PC-9 (cell line): ENCODE measurements around the gene IBA57. TPM values are rescaled to one million over a fixed set of nuclear protein-coding genes. Genes with fewer than 3 reads are reported as not detected.

Experiments
- BruUV-seq: library from RNA; stranded (reverse); fragments of 400-500 nt; replicated peaks from 2 replicates; lab custom pipeline; 2021; lab: Mats Ljungman, UMichigan
- CTCF ChIA-PET: fragments of 300-600 bp; sonication (Branson Sonifier 250); formaldehyde crosslinking; loops from one replicate; lab custom pipeline; 2022; ENCODE audit warnings: antibody characterized with exemption; lab: Charles Lee
- POLR2A ChIA-PET: fragments of 300-600 bp; sonication (Branson Sonifier 250); formaldehyde crosslinking; loops from one replicate; lab custom pipeline; 2022; ENCODE audit warnings: antibody characterized with exemption; ENCODE audit not compliant: unreplicated experiment; lab: Charles Lee
- DNase-seq, 2 experiments: peaks; one replicate each; pipeline versions ENCODE4 v3.0.0 to v3.0.0-alpha.2; 2015 to 2022; ENCODE audit warnings: mixed read lengths in 1 of 2
- H2AFZ ChIP-seq: fragments of 200-600 bp; sonication (generic); 2 replicates; pipeline ENCODE4 v1.8.1; 2017; ENCODE audit warnings: antibody characterized with exemption
- H3F3A ChIP-seq: fragments of 200-600 bp; sonication (generic); 2 replicates; pipeline ENCODE4 v1.8.1; 2017; ENCODE audit warnings: antibody characterized with exemption, mild to moderate bottlenecking, low read depth; ENCODE audit not compliant: insufficient read depth
- H3K27ac ChIP-seq: fragments of 200-600 bp; sonication (generic); 2 replicates; pipeline ENCODE4 v1.6.1; 2016; ENCODE audit warnings: mixed run types
- H3K27me3 ChIP-seq: fragments of 200-600 bp; sonication (generic); 2 replicates; pipeline ENCODE4 v1.6.1; 2016; ENCODE audit warnings: low read depth, mixed run types; ENCODE audit not compliant: insufficient read depth
- H3K36me3 ChIP-seq: fragments of 200-600 bp; sonication (generic); 2 replicates; pipeline ENCODE4 v1.6.1; 2016; ENCODE audit warnings: low read depth, mixed run types
- H3K4me1 ChIP-seq: fragments of 200-600 bp; sonication (generic); replicated peaks from 2 replicates; pipeline ENCODE4 v1.6.1; 2016; ENCODE audit warnings: mixed run types; ENCODE audit not compliant: insufficient read depth
- H3K4me2 ChIP-seq: fragments of 200-600 bp; sonication (generic); 2 replicates; pipeline ENCODE4 v1.6.1; 2017; ENCODE audit warnings: mixed run types
- H3K4me3 ChIP-seq: fragments of 200-600 bp; sonication (generic); 2 replicates; pipeline ENCODE4 v1.6.1; 2016; ENCODE audit warnings: mixed run types
- H3K79me2 ChIP-seq: fragments of 200-600 bp; sonication (generic); 2 replicates; pipeline ENCODE4 v1.6.1; 2017; ENCODE audit warnings: low read depth, mixed run types
- H3K9me2 ChIP-seq: fragments of 200-600 bp; sonication (generic); 2 replicates; pipeline ENCODE4 v1.8.1; 2017; ENCODE audit warnings: mild to moderate bottlenecking; ENCODE audit not compliant: insufficient read depth
- H3K9me3 ChIP-seq: fragments of 200-600 bp; sonication (generic); 2 replicates; pipeline ENCODE4 v1.8.1; 2016; ENCODE audit warnings: low read depth; ENCODE audit not compliant: insufficient read depth
- H4K20me1 ChIP-seq: fragments of 200-600 bp; sonication (generic); 2 replicates; pipeline ENCODE4 v1.8.1; 2017; ENCODE audit not compliant: insufficient read depth
- EZH2 ChIP-seq: fragments of 200-600 bp; sonication (generic); IDR thresholded peaks from 2 replicates; pipeline ENCODE4 v1.8.0; 2017; ENCODE audit warnings: antibody characterized with exemption, low read depth
- intact Hi-C: fragments of 100-400 bp; cut with micrococcal nuclease; formaldehyde crosslinking; loops from one replicate; pipeline ENCODE4 v1.10.0; 2022; ENCODE audit not compliant: unreplicated experiment
- total RNA-seq: library from RNA; stranded (reverse); gene quantifications from 2 replicates; pipeline ENCODE4 v1.2.3, GENCODE V29; 2021
- TF ChIP-seq, protein P1 (sequence below): fragments of 200-600 bp; sonication (generic); conservative IDR thresholded peaks from 2 replicates; pipeline ENCODE4 v1.6.1; 2017; ENCODE audit warnings: mixed run types, antibody characterized with exemption, mild to moderate bottlenecking, moderate library complexity

The IBA57 gene
- total RNA-seq, 1 experiment from 2014 or later, result 7.8 TPM

DNA sequence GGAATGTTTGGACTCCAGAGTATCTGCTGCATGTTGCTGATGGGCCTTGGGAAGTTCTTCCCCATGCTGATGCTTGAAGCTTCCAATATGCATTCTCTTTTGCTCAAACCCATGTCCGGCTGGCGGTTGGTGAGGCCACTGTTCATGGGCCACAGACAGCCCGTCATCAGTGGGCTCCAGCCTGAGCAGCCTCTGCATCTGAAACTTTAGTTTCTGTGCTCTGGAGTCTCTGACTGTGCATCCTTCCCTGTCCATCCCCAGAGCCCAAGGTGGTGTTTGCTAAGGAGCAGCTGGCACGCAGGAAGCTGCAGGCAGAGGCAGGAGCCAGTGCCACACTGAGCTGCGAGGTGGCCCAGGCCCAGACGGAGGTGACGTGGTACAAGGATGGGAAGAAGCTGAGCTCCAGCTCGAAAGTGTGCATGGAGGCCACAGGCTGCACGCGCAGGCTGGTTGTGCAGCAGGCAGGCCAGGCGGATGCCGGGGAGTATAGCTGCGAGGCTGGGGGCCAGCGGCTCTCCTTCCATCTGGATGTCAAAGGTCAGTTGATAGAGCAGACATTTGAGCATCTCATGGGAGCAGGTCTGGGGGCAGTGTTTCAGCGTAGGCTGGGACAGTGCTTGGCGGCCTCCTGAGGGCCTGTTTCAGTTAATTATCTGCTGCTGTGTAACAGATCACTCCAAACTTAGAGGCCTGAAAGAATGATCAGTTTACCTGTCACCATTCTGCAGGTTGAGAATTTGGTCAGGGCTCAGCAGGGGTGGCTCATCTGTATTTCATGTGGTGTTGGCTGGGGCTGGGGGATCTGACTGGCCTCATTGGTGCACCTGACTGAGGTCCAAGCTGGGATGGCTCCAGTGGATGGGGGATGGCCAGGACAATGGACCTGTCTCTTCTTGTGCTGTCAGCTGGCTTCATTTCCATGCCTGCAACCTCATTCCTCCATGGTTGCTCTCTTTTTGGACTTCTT, 58.9 kb downstream of the IBA57 start:
- no peaks in the 10 kb centered on the region for H3K27me3 ChIP-seq
- no peak for TF ChIP-seq EZH2
- TF ChIP-seq, protein P1, sequence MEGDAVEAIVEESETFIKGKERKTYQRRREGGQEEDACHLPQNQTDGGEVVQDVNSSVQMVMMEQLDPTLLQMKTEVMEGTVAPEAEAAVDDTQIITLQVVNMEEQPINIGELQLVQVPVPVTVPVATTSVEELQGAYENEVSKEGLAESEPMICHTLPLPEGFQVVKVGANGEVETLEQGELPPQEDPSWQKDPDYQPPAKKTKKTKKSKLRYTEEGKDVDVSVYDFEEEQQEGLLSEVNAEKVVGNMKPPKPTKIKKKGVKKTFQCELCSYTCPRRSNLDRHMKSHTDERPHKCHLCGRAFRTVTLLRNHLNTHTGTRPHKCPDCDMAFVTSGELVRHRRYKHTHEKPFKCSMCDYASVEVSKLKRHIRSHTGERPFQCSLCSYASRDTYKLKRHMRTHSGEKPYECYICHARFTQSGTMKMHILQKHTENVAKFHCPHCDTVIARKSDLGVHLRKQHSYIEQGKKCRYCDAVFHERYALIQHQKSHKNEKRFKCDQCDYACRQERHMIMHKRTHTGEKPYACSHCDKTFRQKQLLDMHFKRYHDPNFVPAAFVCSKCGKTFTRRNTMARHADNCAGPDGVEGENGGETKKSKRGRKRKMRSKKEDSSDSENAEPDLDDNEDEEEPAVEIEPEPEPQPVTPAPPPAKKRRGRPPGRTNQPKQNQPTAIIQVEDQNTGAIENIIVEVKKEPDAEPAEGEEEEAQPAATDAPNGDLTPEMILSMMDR, result no peak
- no peak overlapping the region for H3K4me3 ChIP-seq
- H3K27ac ChIP-seq, result no peak overlapping the region
- peaks cover 11% of the 10 kb centered on the region; the same call in 1 of the 2 replicates for H3F3A ChIP-seq
- no TSS peak for BruUV-seq
- peaks cover 19% of the 10 kb centered on the region for H3K4me1 ChIP-seq
- H3K36me3 ChIP-seq, result peaks cover 5% of the 10 kb centered on the region; the same call in 1 of the 2 replicates
- no peak overlapping the region for H2AFZ ChIP-seq
- CTCF ChIA-PET, result no interaction called here
- H3K9me2 ChIP-seq, result no peaks in the 10 kb centered on the region
- H3K4me2 ChIP-seq, result no peak overlapping the region
- no peaks in the 10 kb centered on the region for H4K20me1 ChIP-seq
- no peaks in the 10 kb centered on the region for H3K9me3 ChIP-seq
- no peaks in the 10 kb centered on the region for H3K79me2 ChIP-seq
- POLR2A ChIA-PET, result no interaction called here
- intact Hi-C loops, result no loop called here
- no peak for DNase-seq

DNA sequence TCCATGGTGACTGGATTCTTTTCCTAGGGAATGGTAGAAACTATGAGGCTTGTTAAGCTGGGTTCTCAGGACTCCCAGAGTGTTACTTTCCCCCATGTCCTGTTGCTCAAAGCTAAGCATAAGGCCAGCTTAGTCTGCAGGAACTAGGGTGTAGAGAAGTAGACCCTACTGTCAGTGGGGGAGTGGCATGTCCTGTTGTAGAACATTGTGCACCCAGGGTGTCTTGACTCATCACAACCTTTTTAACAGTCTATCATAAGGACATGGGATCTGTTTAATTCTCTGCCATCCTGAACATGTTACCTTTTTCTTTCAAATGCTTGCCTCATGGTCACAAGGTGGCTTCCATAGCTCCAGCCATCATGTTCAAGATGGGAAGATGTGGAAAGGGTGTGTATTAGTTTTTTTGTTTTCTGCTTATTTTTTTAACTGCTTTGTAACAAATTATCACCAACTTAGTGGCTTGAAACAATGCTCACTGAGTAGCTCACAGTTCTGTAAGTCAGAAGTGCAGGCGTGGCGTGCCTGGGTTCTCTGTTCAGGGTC, 59.6 kb downstream of the IBA57 start:
- no peaks in the 10 kb centered on the region for H3K79me2 ChIP-seq
- CTCF ChIA-PET, result no interaction called here

DNA sequence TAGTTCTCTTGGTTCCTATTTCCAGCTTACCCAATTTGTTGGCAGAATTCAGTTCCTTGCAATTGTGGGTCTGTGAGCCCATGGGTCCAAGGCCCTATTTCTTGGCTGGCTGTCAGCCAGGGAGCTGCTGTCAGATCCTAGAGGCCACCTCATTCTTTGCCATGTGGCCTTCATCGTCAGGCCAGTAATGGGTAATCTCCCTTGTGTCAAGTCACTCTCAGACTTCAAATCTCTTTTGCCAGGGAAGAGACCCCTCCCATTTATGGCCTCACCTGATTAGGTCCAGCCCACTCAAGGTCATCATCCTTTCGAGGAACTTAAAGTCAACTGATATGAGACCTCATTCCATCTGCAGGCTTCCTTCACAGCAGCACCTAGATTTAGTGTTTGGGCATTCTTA, 60.1 kb downstream of the IBA57 start:
- BruUV-seq, result no TSS peak
- intact Hi-C loops, result no loop called here
- H3K27ac ChIP-seq, result no peak overlapping the region
- H2AFZ ChIP-seq, result no peak overlapping the region
- DNase-seq, result no peak
- H3K79me2 ChIP-seq, result no peaks in the 10 kb centered on the region
- H3K9me3 ChIP-seq, result no peaks in the 10 kb centered on the region
- H3K4me2 ChIP-seq, result no peak overlapping the region
- no peak overlapping the region for H3K4me3 ChIP-seq
- CTCF ChIA-PET, result no interaction called here
- no peaks in the 10 kb centered on the region for H3K27me3 ChIP-seq
- TF ChIP-seq EZH2, result no peak
- TF ChIP-seq, protein P1, result no peak
- H3K9me2 ChIP-seq, result no peaks in the 10 kb centered on the region
- H3K4me1 ChIP-seq, result peaks cover 20% of the 10 kb centered on the region
- H3K36me3 ChIP-seq, result peaks cover 5% of the 10 kb centered on the region; the same call in 1 of the 2 replicates
- no peaks in the 10 kb centered on the region for H4K20me1 ChIP-seq
- peaks cover 11% of the 10 kb centered on the region; the same call in 1 of the 2 replicates for H3F3A ChIP-seq
- POLR2A ChIA-PET, result no interaction called here

More for the DNA sequence above, 59.6 kb downstream of the IBA57 start:
- H3F3A ChIP-seq, result peaks cover 11% of the 10 kb centered on the region; the same call in 1 of the 2 replicates
- no peak overlapping the region for H3K27ac ChIP-seq
- DNase-seq, result no peak
- no peaks in the 10 kb centered on the region for H3K27me3 ChIP-seq
- no peak overlapping the region for H2AFZ ChIP-seq
- peaks cover 20% of the 10 kb centered on the region for H3K4me1 ChIP-seq
- POLR2A ChIA-PET, result no interaction called here
- H3K9me2 ChIP-seq, result no peaks in the 10 kb centered on the region
- TF ChIP-seq, protein P1, result no peak
- no peak for TF ChIP-seq EZH2
- no peaks in the 10 kb centered on the region for H4K20me1 ChIP-seq
- H3K36me3 ChIP-seq, result peaks cover 5% of the 10 kb centered on the region; the same call in 1 of the 2 replicates
- no peak overlapping the region for H3K4me3 ChIP-seq
- H3K9me3 ChIP-seq, result no peaks in the 10 kb centered on the region
- no TSS peak for BruUV-seq
- intact Hi-C loops, result no loop called here
- no peak overlapping the region for H3K4me2 ChIP-seq
